HG02884 (cell line): Measurements from ENCODE around the gene INTS1.

Experiments
- ATAC-seq: cut with Tn5 transposase; IDR thresholded peaks from one replicate; pipeline ENCODE4 v1.9.1; 2021; ENCODE audit warnings: mild to moderate bottlenecking, moderate library complexity; ENCODE audit not compliant: unreplicated experiment

INTS1 gene

DNA sequence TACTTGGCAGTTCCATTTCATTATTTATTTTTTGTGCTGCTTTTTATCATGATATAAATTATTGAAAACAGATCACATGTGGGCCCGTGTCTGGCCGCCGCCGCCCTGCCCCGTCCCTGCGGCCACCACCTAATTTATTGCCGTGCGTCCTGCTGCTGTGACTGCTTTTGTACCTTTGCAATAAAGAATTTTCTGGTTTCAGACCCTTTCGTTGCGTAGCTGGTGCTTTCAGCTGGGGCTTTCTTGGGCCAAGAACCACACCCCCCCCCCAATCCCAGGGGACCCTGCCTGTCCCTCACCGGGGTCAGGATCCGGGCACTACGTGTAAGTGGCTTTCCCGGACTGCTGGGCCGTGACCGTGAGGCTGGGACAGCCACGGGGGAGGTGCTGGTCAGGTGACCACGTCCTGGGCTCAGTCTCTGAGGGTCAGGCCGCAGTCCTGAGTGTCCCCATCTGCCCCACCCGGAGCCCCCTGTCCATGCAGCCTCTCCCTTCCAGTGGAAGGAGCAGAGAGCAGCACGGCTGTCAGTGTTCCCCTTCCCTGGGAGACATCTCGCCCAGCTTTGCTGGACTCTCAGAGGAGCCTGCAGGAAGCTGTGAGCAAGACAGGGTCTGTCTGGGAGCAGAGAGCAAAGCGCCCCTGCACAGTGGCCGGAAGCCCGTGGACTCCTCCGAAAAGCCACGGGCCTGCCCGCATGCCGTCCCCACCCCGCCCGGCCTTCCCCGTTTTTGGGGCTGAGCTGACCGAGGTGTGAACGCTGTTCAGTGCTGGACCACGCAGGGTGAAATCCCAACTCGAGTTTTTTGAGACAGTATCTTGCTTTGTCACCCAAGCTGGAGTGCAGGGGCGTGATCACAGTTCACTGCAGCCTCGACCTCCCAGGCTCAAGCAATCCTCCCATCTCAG is 38.9 kb upstream of the INTS1 start:
- no peak for ATAC-seq

DNA sequence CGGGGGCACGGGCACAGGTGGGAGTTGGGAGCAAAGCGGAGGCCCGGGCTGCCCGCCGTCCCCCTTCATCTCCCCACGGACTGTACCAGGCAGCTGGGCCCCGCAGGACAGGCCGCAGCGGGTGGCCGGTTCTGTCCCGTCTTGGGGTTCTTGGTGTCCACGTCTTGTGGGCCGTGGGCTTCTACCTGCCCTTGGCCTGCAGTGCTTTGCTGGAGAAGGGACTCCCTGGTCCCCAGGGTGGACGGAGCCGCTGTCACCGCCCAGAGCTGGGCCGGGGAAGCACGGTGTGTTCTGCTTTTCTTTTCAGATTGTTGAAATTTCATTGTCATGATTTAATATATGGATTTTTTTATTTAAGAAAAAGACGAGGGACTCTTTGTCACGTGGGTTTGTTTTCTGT is 38.1 kb upstream of the INTS1 start:
- no peak for ATAC-seq

DNA sequence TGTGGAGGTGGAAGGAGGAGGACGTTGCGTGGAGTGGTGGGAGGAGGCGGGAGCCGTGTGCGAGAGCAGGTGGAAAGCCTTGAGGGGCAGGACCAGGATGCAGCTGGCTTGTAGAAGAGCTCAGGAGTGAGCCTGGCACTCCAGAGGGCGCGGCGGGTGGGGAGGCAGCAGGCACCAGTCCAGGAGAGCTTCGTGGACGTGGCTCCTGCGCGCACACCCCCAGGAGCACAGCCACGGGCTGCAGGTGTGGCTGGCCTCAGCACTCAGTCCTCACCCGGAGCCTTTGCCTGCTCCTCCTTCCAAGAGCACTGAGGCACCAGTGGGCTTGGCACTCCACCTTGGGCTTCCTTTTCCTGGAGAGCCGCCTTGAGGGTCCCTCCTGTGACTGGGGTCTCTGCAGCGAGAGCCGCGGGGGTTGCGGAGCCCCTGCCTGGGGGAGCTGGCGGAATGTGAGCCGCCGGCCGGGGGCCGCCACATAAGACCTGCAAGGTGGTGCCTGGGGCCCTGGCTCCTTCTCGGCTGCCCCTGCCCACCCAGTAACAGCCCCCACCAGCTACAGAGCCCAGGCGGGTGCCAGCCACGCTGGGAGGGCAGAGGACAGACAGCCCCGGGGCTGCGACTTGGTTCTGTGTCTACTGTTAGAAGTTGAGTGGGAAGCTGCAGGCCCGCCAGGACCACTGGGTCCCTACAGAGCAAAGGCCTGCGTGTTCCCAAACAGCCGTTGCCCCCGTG is 37.4 kb upstream of the INTS1 start:
- no peak for ATAC-seq

DNA sequence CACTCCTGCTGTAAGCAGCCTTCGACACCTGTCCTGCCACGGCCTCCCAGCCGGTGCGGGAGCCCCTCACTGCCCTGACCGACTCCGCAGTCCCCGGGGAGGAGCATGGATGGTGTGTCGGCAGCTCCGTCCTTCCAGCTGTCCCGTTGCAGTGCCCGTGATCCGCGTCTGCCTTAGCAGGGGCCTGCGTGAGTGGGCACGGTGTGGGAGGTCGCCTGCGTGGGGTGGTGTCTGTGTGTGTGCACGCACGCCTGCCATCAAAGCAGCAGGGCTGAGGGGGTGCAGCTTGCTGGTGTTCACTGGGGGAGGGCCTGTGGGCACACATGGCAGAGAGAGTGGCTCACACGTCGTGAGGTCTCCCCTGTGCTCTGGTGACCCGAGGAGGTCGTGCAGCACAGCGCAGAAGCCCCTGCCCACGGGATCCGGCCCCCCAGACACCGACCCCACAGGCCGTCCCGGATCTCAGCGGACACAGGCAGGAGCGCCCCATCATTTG is 36.6 kb upstream of the INTS1 start:
- no peak for ATAC-seq

DNA sequence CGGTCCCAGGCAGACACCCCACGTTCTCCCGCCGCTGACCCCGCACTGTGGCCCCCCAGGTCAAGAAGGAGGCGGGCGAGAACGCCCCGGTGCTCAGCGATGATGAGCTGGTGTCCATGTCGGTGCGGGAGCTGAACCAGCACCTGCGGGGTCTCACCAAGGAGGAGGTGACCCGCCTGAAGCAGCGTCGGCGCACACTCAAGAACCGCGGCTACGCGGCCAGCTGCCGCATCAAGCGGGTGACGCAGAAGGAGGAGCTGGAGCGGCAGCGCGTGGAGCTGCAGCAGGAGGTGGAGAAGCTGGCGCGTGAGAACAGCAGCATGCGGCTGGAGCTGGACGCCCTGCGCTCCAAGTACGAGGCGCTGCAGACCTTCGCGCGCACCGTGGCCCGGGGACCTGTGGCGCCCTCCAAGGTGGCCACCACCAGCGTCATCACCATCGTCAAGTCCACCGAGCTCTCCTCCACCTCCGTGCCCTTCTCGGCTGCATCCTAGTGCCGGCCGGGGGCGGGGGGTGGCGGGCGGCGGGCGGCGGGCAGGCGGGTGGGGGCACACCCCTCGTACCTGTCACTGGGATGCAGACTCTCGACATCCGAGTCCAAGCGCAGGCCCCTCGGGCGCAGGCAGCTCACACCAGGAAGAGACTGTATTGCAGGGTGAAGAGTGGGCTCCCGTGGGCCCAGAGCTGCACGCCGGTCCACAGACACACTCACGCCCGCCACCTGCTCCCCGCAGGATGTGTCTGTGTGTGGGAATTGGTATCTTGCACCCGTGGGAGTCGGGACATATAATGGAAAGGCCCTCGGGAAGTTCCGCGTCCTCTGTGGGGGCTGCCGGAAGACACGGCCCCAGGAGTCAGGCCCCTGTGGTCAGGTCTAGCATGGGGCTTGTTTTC is 35.9 kb upstream of the INTS1 start:
- ATAC-seq: no peak

DNA sequence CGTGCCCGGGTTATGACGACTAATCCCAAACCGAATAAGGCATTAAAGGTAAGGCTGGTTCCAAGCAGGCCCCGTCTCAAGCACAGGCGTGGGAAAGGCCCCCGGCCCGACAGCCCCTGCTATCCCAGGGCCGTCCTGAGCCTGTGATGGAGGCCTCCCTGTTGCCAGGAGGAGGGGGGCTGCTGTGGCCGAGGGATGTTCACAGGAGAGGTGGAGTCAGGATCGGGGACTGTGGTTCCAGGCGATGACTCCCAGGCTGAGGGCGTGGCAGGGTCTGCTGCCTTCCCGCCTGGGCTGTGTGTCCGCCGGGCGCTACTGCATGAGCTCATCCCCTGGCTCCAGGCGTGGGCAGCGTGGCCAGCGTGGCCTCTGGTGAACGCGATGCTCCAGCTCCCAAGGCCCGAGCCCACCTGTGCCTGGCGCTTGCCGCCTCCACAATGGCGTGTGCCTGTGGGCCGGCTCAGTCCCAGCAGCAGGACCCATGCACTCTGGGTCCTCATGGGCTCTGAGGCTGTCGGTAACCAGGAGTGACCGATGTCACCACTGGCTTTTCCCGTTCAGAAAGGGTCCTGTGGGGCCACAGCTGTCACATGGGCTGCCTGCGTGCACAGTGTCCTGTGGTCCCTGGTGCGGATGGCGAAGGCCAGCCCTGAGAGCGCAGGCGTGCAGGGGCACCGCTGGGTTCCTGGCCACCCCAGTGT is 35.1 kb upstream of the INTS1 start:
- no peak for ATAC-seq

DNA sequence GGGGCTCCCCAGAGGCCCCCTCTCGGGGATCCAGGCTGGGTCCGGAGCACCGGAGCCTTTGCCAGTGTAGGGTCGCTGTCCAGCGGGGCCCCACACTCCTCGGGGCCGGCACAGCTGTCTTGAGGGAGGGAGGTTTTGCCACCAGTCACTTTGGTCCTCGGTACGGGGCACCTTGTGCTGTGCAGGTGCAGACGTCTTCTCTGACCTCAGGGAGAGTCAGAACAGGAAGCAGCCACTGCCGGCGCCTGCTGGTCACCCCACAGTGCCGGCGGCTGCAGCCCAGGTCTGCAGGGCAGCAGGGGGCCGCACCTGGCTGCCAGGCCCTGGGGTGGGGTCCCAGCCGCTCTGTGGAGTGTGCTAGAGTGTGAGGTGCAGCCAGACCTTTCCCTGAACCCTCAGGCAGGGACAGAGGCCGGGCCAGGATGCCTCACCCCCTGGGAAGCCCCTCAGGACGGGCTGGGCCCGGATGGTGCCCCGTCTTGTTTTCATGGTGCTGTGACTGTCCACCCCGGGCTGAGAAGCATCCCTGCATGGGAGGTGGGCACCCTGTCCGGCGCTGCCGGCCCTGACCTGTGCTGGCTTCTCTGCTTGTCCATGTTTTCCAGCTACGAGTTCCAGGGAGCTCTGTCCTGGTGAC is 34.5 kb upstream of the INTS1 start:
- ATAC-seq: no peak

DNA sequence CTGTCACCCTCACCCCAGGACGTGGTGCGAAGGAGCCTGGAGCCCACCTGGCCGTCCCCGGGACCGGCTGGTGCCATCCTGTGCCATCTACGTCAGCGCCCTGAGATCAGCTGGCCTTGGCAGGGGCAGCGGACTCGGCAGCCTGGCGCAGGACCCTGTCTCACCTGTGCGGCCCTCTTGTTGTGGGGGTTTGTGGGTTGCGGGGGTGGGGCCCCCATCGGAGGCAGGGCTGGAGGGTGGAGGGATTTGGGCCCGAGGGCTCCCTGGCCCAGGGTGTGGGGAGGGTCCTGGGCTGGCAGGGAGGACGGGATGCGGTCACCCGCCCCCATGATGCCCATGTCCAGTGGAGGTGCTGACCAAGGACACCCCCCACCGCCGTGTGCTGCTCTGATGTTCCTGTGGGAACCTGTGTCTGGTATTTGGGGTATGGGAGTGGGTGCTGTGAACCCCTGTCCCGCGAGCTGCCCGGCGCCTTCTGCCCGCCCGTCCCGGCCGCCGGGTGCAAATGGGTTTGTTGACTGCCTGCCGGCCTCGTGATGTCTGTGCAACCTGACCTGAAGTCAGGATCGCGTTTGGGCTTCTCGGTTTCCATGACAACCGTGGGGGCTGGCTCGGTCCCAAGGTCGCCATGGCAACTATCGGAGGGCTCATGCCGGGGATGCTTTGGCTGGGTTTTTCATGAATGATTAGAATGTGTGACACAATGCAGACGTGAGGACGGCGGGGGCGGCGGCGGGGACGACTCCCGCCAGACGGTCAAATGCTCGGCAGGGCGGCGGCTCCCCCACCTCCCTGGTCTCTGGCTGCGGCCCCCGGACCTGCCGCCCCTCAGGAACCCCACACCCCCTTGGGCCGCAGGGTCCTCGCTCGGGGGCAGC is 33.6 kb upstream of the INTS1 start:
- ATAC-seq: no peak

DNA sequence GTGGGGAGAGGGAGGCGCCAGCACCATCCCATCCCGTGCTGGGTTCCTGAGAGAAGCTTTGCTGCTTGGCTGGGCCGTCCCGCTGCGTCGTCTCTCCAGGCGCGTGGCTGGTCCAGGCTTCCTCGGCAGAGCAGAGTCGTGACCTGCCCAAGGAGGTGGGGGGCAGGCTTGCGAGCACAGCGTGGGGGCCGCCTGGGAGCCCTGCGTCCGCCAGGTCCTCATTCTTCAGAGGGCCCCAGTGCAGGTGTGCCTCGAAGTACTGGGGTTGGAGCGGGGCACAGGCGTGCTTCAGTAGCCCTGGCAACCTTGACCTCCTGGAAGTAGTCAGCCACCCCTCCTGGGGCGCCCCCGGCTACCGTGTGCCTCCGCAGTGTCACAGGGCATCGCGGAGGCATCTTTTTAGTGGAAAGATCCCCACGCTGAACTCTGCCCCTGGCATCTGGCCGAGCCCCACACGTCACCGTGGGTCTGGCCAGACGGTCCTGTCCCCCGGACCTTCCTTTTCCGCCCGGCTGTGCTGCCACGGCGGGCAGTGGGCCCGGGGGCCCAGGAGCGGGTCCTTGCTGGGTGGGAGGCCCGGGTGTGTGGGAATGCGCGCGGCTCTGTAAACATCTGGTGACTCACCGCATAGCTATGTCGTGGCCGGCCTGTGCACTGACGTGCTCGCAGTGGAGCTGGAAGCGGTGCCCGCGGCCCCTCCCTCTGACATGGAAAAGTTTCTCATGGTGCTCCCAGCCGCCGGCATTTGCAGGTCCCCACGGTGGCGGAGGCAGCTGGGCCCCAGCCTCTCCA is 32.8 kb upstream of the INTS1 start:
- no peak for ATAC-seq

DNA sequence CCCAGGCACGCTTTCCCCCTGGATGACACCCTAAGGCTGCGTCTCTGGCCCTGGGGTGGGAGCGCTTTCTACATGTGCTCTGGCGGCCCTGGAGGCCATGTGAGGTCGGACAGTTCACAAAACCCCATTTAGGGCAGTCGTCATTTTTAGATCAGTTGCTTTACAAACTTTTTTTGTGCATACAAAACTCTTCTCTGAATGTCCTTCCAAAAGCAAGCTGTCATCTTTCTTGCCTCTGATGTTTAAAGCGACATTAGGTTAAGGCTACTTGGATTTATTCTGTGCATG is 32.2 kb upstream of the INTS1 start:
- ATAC-seq: no peak

DNA sequence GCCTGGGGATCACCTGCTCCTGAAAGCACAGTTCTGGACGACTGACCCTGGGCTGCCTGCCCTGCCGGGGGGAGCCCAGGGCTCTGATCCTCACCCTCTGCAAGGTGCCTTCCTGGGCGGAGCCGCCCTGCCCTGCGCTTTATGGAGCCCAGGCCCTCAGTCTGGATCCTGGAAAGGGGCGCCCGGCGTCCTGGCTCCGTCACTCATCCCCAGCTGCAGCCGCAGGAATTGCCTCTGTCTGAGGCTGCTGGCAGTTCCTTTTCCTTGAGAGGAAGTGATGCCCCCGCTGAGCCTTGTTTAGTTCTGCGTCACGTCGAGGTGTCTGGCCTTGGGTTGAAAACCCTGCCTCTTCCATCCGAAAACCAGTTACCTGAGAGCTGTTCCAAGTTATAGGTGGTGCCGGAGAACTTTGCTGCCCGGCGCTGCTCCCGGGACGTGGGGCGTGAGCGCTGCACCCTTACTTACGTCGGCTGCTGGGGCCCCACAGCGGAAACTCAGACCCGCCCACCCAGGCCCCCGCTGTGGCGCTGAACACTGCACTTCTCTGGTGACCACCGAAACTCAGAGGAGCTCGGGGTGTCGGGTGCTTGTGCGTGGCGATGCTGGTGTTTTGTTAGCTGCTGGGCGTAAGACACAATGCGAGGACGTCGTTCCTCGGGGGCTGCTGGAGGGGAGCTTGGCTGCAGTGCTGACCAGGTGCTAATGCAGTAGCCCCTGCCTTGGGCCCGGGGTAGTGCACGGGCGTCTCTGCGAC is 31.7 kb upstream of the INTS1 start:
- ATAC-seq: no peak

DNA sequence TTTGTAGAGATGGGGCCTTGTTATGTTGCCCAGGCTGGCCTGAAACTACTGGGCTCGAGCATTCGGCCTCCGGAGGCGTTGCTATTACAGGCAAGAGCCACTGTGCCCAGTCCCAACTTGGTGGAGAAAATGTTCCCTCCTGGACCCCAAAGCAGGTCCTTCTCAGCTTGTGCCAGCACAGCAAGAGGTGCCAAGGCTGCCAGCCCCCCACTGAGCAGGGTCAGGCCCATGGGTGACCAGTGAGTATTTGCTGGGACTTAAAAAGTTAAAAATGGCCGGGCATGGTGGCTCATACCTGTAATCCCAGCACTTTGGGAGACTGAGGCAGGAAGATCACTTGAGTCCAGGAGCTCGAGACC is 30.9 kb upstream of the INTS1 start:
- ATAC-seq: no peak

DNA sequence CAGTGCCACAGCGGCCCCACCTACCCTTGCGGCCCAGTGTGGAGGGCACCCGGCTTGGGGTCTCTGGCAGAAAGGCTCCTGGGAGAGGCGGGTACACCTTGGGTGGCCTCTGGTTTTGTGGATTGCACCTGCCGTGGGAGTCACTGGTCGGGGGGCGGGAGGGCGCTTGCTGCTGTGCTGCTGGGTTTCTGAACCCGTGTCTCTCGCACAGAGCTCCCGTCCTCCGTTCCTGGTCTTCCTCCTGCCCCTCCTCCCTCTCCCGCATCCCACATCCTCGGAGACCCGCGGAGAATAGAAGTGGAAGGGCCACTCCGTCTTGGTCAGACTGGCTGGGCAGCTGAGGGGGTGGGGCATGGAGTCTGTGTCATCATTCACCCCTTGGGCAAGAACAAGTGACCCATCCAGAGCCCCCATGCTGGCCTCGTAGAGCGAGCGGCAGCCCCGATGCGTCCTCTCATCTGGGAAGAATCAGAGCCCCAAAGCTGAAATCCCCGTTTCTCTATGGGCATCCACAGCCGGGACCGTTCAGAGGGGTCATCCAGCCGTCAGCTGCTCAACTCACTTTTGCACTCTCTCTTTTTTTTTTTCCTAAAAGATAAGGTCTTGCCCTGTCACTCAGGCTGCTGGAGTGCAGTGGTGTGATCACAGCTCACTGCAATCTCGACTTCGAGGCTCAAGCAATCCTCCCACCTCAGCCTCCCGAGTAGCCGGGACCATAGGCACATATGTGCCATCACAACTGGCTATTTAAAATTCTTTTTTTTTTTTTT is 30.3 kb upstream of the INTS1 start:
- ATAC-seq: no peak

DNA sequence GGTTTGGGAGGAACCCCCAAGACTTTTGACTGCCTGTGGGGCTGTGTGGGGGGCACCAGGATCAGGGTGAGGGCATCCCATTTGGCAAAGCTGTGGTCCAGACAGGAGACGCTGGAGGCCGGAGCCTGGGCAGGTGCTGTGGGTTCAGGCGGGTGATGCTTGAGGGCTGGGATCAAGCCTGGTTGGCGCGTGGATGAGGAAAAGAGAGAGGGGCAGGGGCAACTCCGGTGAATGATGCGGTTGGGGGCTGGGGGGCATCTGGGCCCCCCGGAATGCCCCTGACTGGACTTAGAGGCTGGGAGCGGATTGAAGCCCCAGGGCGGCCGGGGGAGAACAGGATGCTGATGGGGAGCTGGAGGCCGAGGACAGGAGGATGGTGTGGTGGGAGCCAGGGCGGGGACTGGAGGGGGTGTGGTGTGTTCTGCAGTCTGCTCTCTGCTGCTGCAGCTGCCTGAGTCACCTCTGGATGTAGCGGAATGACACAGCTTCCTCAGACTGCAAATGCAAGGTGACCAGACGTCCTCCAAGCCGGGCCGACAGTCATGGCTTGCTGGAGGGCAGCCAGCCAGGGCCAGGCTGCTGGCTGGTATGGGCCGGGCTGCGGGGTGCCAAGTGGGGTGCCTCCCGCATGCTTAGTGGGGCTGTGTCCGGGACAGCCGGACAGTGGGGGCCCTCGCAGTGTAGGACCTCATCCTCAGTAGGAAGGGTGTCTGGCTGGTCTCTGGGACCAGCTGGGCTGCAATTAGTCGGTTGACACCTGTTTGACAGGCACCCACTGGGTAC is 29.5 kb upstream of the INTS1 start:
- no peak for ATAC-seq

DNA sequence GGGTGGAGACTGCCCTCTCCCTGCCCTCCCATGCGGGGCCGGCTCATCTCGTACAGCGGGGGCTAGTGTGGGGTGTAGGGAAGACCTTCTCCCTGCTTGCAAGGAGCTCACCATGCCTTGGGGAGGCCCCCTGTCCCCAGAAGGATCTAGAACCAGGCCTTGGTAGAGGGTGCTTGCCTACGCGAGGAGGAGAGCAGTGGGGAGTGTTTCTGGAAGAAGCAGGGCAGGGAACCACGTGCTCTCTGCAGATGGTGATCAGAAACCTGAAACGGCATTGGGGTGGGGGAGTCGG is 29.0 kb upstream of the INTS1 start:
- no peak for ATAC-seq

DNA sequence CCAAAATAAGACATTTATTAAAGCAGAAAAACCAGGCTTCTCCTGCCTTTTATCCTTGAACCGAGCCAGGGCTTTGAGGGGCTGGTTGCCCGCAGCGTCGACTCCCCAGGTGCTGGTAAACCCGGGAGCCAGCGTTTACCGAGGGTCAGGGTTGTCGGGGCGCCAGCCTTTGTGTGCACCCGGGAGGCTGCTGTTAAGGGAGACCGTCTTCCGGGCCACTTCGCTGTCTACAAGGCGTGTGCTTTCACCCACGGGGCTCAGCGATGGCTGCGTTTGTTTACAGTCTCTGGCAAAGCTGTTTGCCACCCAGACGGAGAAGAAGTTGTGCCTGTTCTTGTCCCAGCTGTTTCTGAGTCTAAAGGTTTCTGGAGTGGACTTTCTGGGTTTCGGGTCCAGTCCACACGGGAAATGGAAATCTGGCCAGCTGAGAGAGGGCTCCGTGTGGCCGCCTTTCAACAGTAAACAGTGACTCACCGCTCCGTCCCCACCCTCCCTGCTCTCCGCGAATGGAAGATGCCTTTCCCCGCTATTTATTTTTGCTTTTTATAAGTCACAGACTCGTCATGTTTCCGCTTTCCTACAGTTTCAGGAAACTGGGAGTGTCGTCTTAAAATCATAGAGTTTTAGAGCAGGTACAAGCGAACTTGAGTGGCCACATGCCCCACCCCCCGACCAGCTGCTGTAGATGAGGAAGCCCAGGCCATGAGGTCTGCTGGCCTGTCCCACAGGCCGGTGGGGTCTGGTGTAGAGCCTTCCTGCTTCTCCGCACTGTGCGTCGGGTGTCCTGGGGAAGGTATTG is 28.5 kb upstream of the INTS1 start:
- ATAC-seq: no peak
